ENCODE results near the gene SRD5A1. TPM values are rescaled to one million over a fixed set of nuclear protein-coding genes. Genes with fewer than 3 reads are reported as not detected.

SRD5A1 gene
- total and polyA plus RNA-seq, 2 experiments from 2014 or later: 18.2 to 87.3 TPM

- ATAC-seq (no peak), DNase-seq (ENCODE audit: low spot score) (no peak)
- Histone ChIP-seq H3K4me1 (ENCODE audit: insufficient read depth) (peaks cover 22% of the 10 kb centered on the region), H2AFZ (no peak overlapping the region), H3K27ac (ENCODE audit: low read depth) (no peak overlapping the region), H3K36me3 (ENCODE audit: insufficient read depth) (peaks cover 8% of the 10 kb centered on the region; the same call in 1 of the 2 replicates), H3F3A (replicated peaks; ENCODE audit: low read depth) (no peaks in the 10 kb centered on the region), H3K4me3 (no peak overlapping the region), H4K20me1 (replicated peaks; ENCODE audit: insufficient read depth) (peaks cover 14% of the 10 kb centered on the region), H3K4me2 (no peak overlapping the region), H3K27me3 (ENCODE audit: insufficient read depth) (no peaks in the 10 kb centered on the region), H3K79me2 (replicated peaks; ENCODE audit: insufficient read depth) (peaks cover 44% of the 10 kb centered on the region), H3K9me2 (ENCODE audit: insufficient read depth) (no peaks in the 10 kb centered on the region)
- H3K27me3 Mint-ChIP-seq (ENCODE audit: insufficient read depth, low read depth, poor library complexity): no peaks in the 10 kb centered on the region
- peaks cover 32% of the 10 kb centered on the region for H3K36me3 Mint-ChIP-seq (ENCODE audit: low read depth)
- TF ChIP-seq JUNB (IDR thresholded peaks at IDR 0.05; ENCODE audit: unreplicated experiment) (no peak), STAT1 (IDR thresholded peaks at IDR 0.05; ENCODE audit: unreplicated experiment) (no peak), EZH2phosphoT487 (IDR thresholded peaks at IDR 0.05; ENCODE audit: unreplicated experiment) (no peak), ETS1 (IDR thresholded peaks at IDR 0.05) (no peak), ZNF331 (CRISPR knock-in tag; IDR thresholded peaks at IDR 0.05; ENCODE audit: low read depth) (no peak), NANOG (IDR thresholded peaks at IDR 0.05; ENCODE audit: borderline replicate concordance) (no peak), ZNF114 (CRISPR knock-in tag; IDR thresholded peaks at IDR 0.05) (no peak), CTCF (conservative IDR thresholded peaks at IDR 0.05; ENCODE audit: low read depth in 2 of 2) (no peak), POLR2AphosphoS5 (IDR thresholded peaks at IDR 0.05; ENCODE audit: low read depth) (no peak), CREB1 (CRISPR knock-in tag; IDR thresholded peaks at IDR 0.05; ENCODE audit: low read depth) (no peak), EZH2 (IDR thresholded peaks at IDR 0.05; ENCODE audit: low read depth, unreplicated experiment) (no peak), REST (IDR thresholded peaks at IDR 0.05; ENCODE audit: unreplicated experiment) (no peak), ZNF462 (CRISPR knock-in tag; IDR thresholded peaks at IDR 0.05) (no peak)
- peaks cover 24% of the 10 kb centered on the region for H3K4me1 Mint-ChIP-seq
- H3K9me3 Mint-ChIP-seq: no peaks in the 10 kb centered on the region; the same call in 2 of the 3 replicates
- peak overlapping the region; percentile 76; the same call in 1 of the 2 replicates for H3K27ac Mint-ChIP-seq
- no peak overlapping the region for H3K4me3 Mint-ChIP-seq
Measured at GRCh38 chr5:6652025-6652424, 18.8 kb downstream of the SRD5A1 start.
